PFSK-1 (cell line): ENCODE results near the gene CNTNAP2.

ENCODE experiments used
- FOXP2 ChIP-seq: optimal IDR thresholded peaks from 2 replicates; pipeline ENCODE3; 2011; ENCODE audit warnings: borderline replicate concordance, control low read depth, inconsistent platforms; ENCODE audit not compliant: insufficient read depth; ENCODE audit errors: extremely low read length, extremely low read depth
- POLR2AphosphoS5 ChIP-seq: IDR thresholded peaks from 2 replicates; pipeline ENCODE4 v1.6.1; 2012; ENCODE audit warnings: low read depth, mild to moderate bottlenecking, control low read depth, low read length, moderate library complexity
- REST ChIP-seq, 2 experiments: IDR thresholded peaks; 2 replicates each; pipeline versions ENCODE4 v1.6.1 to v1.8.0; 2011 to 2012; ENCODE audit warnings: low read depth in 2 of 2, low read length in 2 of 2, control low read depth in 1 of 2, inconsistent platforms in 1 of 2, mild to moderate bottlenecking in 1 of 2, moderate library complexity in 1 of 2; ENCODE audit not compliant: insufficient read depth in 1 of 2
- SIN3A ChIP-seq: IDR thresholded peaks from 2 replicates; pipeline ENCODE4 v1.6.1; 2012; ENCODE audit warnings: mild to moderate bottlenecking, low read length, moderate library complexity, borderline replicate concordance; ENCODE audit not compliant: insufficient read depth
- TAF1 ChIP-seq: IDR thresholded peaks from 2 replicates; pipeline ENCODE4 v1.6.1; 2012; ENCODE audit warnings: low read length, control low read depth, borderline replicate concordance; ENCODE audit not compliant: insufficient read depth

Gene CNTNAP2

GRCh38 chr7:147569116-147569913 is 1452.7 kb downstream of the CNTNAP2 start:
- TF ChIP-seq SIN3A (no peak), REST (IDR thresholded peaks at IDR 0.05; ENCODE audit: insufficient read depth in 1 of 2, low read depth in 2 of 2, low read length in 2 of 2) (no peak), TAF1 (no peak), POLR2AphosphoS5 (no peak), FOXP2 (no peak)

DNA sequence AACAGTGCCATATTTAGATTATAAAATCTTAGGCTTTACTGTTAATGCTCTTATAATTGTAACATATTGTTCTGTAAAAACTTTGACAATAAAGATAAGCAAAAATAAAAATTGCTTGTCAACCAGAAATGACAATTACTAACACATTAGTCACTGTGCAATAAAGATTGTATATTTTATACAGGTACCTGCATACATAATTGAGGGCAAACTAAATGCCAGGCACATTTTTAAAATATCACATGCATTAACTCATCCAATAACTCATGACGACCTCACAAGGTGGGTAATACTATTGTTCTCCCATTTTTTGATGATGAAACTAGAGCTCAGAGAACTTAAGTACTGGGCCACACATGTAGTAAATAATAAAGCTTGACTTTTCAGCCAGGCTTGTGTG is 1453.8 kb downstream of the CNTNAP2 start:
- TF ChIP-seq POLR2AphosphoS5 (no peak), REST (IDR thresholded peaks at IDR 0.05; ENCODE audit: insufficient read depth in 1 of 2, low read depth in 2 of 2, low read length in 2 of 2) (no peak), TAF1 (no peak), FOXP2 (no peak), SIN3A (no peak)

GRCh38 chr7:147571436-147572185 is 1455.0 kb downstream of the CNTNAP2 start:
- no peak for TF ChIP-seq TAF1
- TF ChIP-seq POLR2AphosphoS5: no peak
- TF ChIP-seq SIN3A: no peak
- TF ChIP-seq FOXP2: no peak
- no peak for TF ChIP-seq REST (IDR thresholded peaks at IDR 0.05; ENCODE audit: insufficient read depth in 1 of 2, low read depth in 2 of 2, low read length in 2 of 2)

- TF ChIP-seq POLR2AphosphoS5: no peak
- no peak for TF ChIP-seq REST (IDR thresholded peaks at IDR 0.05; ENCODE audit: insufficient read depth in 1 of 2, low read depth in 2 of 2, low read length in 2 of 2)
- no peak for TF ChIP-seq SIN3A
- TF ChIP-seq FOXP2: no peak
These were observed 1461.6 kb downstream of the CNTNAP2 start for GRCh38 chr7:147578196-147578595.
